ENCODE results near the gene ATXN10.

The ATXN10 gene

GRCh38 chr22:45651931-45652528 lies 19.6 kb upstream of the ATXN10 start:
- TF ChIP-seq GATA3 (IDR thresholded peaks at IDR 0.05; ENCODE audit: low read depth, low read length): no peak
- TF ChIP-seq GATA2 (IDR thresholded peaks at IDR 0.05; ENCODE audit: low read depth, low read length): no peak

GRCh38 chr22:45656577-45656976 lies 15.1 kb upstream of the ATXN10 start:
- TF ChIP-seq GATA2 (IDR thresholded peaks at IDR 0.05; ENCODE audit: low read depth, low read length) (no peak), GATA3 (IDR thresholded peaks at IDR 0.05; ENCODE audit: low read depth, low read length) (no peak)

GRCh38 chr22:45657701-45658100 lies 13.9 kb upstream of the ATXN10 start:
- no peak for TF ChIP-seq GATA2 (IDR thresholded peaks at IDR 0.05; ENCODE audit: low read depth, low read length)
- no peak for TF ChIP-seq GATA3 (IDR thresholded peaks at IDR 0.05; ENCODE audit: low read depth, low read length)

GRCh38 chr22:45664136-45664646 lies 7.4 kb upstream of the ATXN10 start:
- TF ChIP-seq GATA2 (IDR thresholded peaks at IDR 0.05; ENCODE audit: low read depth, low read length) (no peak), GATA3 (IDR thresholded peaks at IDR 0.05; ENCODE audit: low read depth, low read length) (no peak)

- TF ChIP-seq GATA3 (IDR thresholded peaks at IDR 0.05; ENCODE audit: low read depth, low read length): no peak
- no peak for TF ChIP-seq GATA2 (IDR thresholded peaks at IDR 0.05; ENCODE audit: low read depth, low read length)
These were observed 4.1 kb upstream of the ATXN10 start for GRCh38 chr22:45667486-45667885.

- no peak for TF ChIP-seq GATA3 (IDR thresholded peaks at IDR 0.05; ENCODE audit: low read depth, low read length)
These were observed 452 bp upstream of the ATXN10 start for GRCh38 chr22:45670981-45671782.

- no peak for TF ChIP-seq GATA3 (IDR thresholded peaks at IDR 0.05; ENCODE audit: low read depth, low read length)
- TF ChIP-seq GATA2 (IDR thresholded peaks at IDR 0.05; ENCODE audit: low read depth, low read length): no peak
These were observed 1.2 kb downstream of the ATXN10 start for GRCh38 chr22:45672564-45673481.

GRCh38 chr22:45673482-45674175 lies 2.0 kb downstream of the ATXN10 start:
- TF ChIP-seq GATA2 (IDR thresholded peaks at IDR 0.05; ENCODE audit: low read depth, low read length) (peak; percentile 28; the same call in 1 of the 2 replicates), GATA3 (IDR thresholded peaks at IDR 0.05; ENCODE audit: low read depth, low read length) (no peak)

- TF ChIP-seq GATA2 (IDR thresholded peaks at IDR 0.05; ENCODE audit: low read depth, low read length) (no peak), GATA3 (IDR thresholded peaks at IDR 0.05; ENCODE audit: low read depth, low read length) (no peak)
These were observed 4.4 kb downstream of the ATXN10 start for GRCh38 chr22:45676024-45676423.

GRCh38 chr22:45677063-45677462 lies 5.4 kb downstream of the ATXN10 start:
- no peak for TF ChIP-seq GATA2 (IDR thresholded peaks at IDR 0.05; ENCODE audit: low read depth, low read length)
- no peak for TF ChIP-seq GATA3 (IDR thresholded peaks at IDR 0.05; ENCODE audit: low read depth, low read length)

GRCh38 chr22:45678961-45679912 lies 7.6 kb downstream of the ATXN10 start:
- TF ChIP-seq GATA3 (IDR thresholded peaks at IDR 0.05; ENCODE audit: low read depth, low read length): no peak
- no peak for TF ChIP-seq GATA2 (IDR thresholded peaks at IDR 0.05; ENCODE audit: low read depth, low read length)

- TF ChIP-seq GATA3 (IDR thresholded peaks at IDR 0.05; ENCODE audit: low read depth, low read length) (no peak), GATA2 (IDR thresholded peaks at IDR 0.05; ENCODE audit: low read depth, low read length) (no peak)
These were observed 9.5 kb downstream of the ATXN10 start for GRCh38 chr22:45680932-45681700.
